Left renal pelvis (tissue), 4 donors: ENCODE results near the gene CISH. TPM values are rescaled to one million over a fixed set of nuclear protein-coding genes. Genes with fewer than 3 reads are reported as not detected.

Source experiments
- DNase-seq, 4 donors: peaks; one replicate each; pipeline ENCODE4 v3.0.0-alpha.2; 2013; ENCODE audit warnings: low read depth in 4 of 4, low spot score in 3 of 4
- polyA plus RNA-seq, 4 donors: library from polyadenylated mRNA; unstranded; fragments of 120-200 nt; gene quantifications; one replicate each; pipeline ENCODE4 v1.2.1, GENCODE V29; 2013; ENCODE audit not compliant: insufficient read length in 4 of 4

The CISH gene
- polyA plus RNA-seq, 4 donors: 26.8 to 33.6 (median 31.0) TPM

GRCh38 chr3:50639055-50639494, 27.5 kb upstream of the CISH start:
- no peak for DNase-seq

- DNase-seq: no peak
Observed at GRCh38 chr3:50637945-50638344, 26.4 kb upstream of the CISH start.

GRCh38 chr3:50637011-50637410, 25.4 kb upstream of the CISH start:
- DNase-seq: no peak

- no peak for DNase-seq
Observed at GRCh38 chr3:50635066-50635465, 23.5 kb upstream of the CISH start.

- no peak for DNase-seq
Observed at GRCh38 chr3:50633230-50633790, 21.7 kb upstream of the CISH start.

GRCh38 chr3:50632450-50632849, 20.9 kb upstream of the CISH start:
- DNase-seq: no peak

- no peak for DNase-seq
Observed at GRCh38 chr3:50630877-50631276, 19.3 kb upstream of the CISH start.

GRCh38 chr3:50630394-50630793, 18.8 kb upstream of the CISH start:
- no peak for DNase-seq

GRCh38 chr3:50628601-50629000, 17.0 kb upstream of the CISH start:
- DNase-seq: no peak

- no peak for DNase-seq
Observed at GRCh38 chr3:50627407-50628051, 16.0 kb upstream of the CISH start.

- DNase-seq: no peak
Observed at GRCh38 chr3:50626401-50626800, 14.8 kb upstream of the CISH start.

GRCh38 chr3:50625231-50626182, 13.9 kb upstream of the CISH start:
- no peak for DNase-seq

GRCh38 chr3:50624634-50625033, 13.1 kb upstream of the CISH start:
- DNase-seq: no peak

GRCh38 chr3:50623840-50624474, 12.4 kb upstream of the CISH start:
- no peak for DNase-seq

- no peak for DNase-seq
Observed at GRCh38 chr3:50622881-50623280, 11.3 kb upstream of the CISH start.

- DNase-seq: no peak
Observed at GRCh38 chr3:50620820-50621219, 9.2 kb upstream of the CISH start.

- no peak for DNase-seq
Observed at GRCh38 chr3:50620420-50620819, 8.8 kb upstream of the CISH start.

GRCh38 chr3:50617911-50618481, 6.4 kb upstream of the CISH start:
- DNase-seq: no peak

- no peak for DNase-seq
Observed at GRCh38 chr3:50617096-50617791, 5.7 kb upstream of the CISH start, which contains the start of gene MAPKAPK3. TSS of gene MAPKAPK3 (plus strand) at chr3:50617151. CDS start at chr3:50617566, 415 bp downstream.

- DNase-seq: peak; percentile 79 to 90 (median 88)
Observed at GRCh38 chr3:50616770-50617095, 5.2 kb upstream of the CISH start.
